ENCODE data around the gene CCNL1.

GRCh38 chr3:157204880-157205279 is 44.9 kb upstream of the CCNL1 start:
- TF ChIP-seq POLR2AphosphoS5 (IDR thresholded peaks at IDR 0.05; ENCODE audit: low read depth, low read length), result no peak
- no peak for TF ChIP-seq SIN3A (IDR thresholded peaks at IDR 0.05; ENCODE audit: borderline replicate concordance, insufficient read depth, low read length)
